GM18498 (cell line): Measurements from ENCODE around the gene STRAP.

Experiments used
- ATAC-seq: cut with Tn5 transposase; IDR thresholded peaks from one replicate; pipeline ENCODE4 v1.9.1; 2021; ENCODE audit warnings: mild to moderate bottlenecking, moderate library complexity; ENCODE audit not compliant: unreplicated experiment

The STRAP gene

DNA sequence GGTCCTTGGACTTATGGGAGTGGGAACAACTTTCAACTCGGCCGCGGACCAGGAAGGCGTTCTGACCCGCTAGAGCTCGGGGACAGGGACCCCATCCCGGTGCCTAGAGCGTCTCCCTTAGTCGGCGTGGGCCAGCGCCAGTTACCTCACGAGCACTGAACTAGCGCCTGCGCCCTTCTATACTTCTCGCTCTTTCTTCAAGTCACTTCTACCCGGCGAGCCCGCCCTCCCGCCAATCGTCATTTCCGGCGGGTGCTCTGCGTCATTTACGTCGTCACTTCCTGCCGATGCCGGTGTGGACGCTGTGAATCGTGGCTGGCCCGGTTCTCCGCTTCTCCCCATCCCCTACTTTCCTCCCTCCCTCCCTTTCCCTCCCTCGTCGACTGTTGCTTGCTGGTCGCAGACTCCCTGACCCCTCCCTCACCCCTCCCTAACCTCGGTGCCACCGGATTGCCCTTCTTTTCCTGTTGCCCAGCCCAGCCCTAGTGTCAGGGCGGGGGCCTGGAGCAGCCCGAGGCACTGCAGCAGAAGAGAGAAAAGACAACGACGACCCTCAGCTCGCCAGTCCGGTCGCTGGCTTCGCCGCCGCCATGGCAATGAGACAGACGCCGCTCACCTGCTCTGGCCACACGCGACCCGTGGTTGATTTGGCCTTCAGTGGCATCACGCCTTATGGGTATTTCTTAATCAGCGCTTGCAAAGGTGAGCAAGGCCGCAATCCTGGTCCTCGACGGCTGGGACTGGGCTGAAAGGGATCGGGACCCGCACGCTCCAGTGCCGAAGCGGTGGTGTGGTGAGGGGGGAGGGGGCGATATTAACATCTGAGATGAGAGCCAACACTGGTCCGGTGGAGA lies at the start of gene STRAP:
TSS of gene STRAP (plus strand) at position 270 of the 854 bp plus-strand sequence. CDS start at position 591, 321 bp downstream.
- ATAC-seq, result peak; percentile 96

DNA sequence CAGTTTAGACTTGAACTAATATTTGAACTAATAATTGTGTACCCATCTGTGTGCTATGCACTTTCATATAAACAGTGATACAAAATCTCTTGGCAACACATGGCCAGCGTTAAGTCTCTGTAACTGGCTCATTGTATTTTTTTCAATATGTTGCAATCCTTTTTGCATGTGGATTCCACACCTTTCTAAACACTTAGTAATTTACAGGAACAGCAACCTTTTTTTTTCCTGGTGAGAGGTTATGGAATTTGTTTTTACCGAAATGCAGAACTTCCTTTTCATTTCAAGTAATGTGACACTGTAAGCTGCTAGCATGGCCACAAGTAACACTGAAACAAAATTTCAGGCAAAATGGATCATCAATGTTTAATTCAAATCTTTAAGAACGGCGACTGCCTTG lies 47.6 kb upstream of the STRAP start:
- no peak for ATAC-seq

GRCh38 chr12:15837141-15837790 lies 44.9 kb upstream of the STRAP start:
- no peak for ATAC-seq

DNA sequence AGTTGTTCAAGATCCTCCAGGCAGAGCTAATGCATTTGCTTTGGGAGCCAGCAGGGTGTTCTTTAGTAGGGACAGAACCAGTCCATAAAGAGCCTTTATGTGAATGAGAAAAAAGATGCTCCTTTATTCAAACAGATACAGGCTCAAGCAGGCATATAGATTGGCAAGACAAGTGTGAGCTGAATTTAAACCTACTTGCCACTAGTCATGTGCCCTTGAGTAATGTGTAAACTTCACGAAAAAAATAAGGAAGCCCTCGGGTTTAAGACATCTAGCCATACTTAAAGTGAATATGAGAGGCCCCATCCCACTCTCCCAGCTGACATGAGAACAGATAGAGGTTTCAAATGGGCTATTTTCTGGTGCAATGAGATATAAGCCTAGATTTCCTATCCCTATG lies 43.1 kb upstream of the STRAP start:
- ATAC-seq, result no peak

- ATAC-seq, result no peak
Observed at GRCh38 chr12:15839682-15840081, 42.5 kb upstream of the STRAP start.

DNA sequence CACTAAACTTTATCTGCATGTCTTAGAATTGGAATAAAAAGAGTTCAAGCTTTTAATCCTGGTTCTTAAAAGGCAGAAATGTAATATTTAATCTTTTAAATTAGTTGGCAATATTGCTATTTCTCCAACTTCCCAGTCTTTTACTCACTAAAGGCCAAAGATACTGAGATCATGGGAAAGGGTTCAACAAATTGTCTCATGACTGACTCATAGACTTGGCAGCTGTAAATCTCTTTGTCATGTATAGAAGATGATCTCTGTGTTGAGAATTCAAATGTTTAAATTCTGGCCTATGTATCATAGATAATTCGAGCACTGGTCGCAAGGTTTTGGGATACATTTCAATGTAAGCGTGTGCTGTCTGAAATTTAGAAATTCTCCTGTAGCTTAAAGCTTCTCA lies 40.1 kb upstream of the STRAP start:
- ATAC-seq, result no peak

DNA sequence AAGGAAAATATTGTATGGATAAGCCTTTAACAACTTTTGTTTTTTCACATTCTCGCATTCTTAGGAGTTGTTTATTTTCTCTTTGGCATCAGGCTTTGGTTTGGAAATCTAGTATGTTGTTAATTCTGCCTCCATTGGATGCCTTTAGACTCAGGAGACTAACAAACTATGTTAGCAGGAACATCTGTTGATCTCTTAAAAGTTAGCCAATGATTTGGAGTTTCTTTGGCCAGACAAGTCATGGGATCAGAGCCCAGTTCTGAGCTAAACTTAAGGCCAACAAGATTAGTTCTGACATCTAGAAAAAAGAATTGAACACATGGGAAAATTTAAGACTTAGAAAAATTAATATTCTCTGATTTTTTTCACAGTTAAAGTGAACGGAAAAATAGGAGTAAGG lies 35.3 kb upstream of the STRAP start:
- no peak for ATAC-seq

GRCh38 chr12:15848606-15849005 lies 33.6 kb upstream of the STRAP start:
- ATAC-seq, result no peak

DNA sequence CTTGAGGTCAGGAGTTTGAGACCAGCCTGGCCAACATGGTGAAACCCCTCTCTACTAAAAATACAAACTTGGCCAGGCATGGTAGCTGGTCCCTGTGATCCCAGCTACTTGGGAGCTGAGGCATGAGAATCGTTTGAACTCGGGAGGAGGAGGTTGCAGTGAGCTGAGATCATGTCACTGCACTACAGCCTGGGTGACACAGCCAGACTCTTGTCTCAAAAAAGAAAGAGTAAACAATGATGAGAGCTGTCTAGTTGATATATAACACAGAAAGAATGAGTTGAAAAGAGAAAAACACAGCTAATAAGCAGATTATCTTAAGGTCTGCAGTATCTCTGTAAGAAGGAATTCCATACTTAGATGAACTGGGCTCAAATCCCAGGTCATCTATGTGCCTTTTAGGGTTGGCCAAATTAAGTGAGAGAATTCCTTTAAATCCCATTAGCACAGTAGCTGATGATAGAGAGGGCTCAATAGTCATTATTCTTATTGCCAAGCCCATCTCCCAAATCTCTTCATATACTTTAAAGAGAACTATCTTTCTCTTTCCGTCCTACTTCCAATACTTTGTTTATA lies 31.1 kb upstream of the STRAP start:
- no peak for ATAC-seq

DNA sequence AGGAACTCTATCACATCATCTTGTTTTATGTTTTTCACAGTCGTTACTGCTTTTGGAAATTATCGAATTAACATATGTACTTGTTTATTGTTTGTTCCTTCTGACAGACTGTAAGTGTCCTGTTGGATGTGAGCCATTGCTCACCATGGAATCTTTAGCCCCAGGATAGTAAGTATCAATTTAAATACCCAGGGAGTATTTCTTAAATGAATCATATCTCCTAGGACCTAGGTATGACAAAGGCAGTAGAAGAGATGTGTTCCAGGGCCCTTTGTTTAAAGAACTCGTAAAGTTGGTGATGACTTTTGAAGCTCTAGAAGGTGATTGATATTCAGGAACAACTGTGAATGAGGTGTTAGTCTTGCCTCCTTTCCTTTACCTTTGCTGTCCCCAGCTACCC lies 30.3 kb upstream of the STRAP start:
- ATAC-seq, result no peak

DNA sequence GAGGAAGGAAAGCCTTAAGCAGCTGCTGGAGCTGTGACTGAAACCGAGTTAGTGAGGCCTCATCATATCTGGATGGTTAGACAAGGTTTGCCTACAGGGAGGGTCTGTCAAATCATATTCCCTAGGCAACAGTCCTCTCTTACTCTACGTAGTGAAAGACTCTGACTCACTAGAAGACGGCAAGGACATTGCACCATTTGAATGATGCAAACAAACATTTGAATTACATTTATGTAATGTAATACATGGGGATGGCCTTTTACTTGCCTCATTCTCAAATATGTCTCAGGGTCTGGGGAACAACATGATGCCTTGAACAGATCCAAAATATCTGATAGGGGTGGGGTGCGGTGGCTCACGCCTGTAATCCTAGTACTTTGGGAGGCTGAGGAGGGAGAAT lies 29.8 kb upstream of the STRAP start:
- no peak for ATAC-seq

DNA sequence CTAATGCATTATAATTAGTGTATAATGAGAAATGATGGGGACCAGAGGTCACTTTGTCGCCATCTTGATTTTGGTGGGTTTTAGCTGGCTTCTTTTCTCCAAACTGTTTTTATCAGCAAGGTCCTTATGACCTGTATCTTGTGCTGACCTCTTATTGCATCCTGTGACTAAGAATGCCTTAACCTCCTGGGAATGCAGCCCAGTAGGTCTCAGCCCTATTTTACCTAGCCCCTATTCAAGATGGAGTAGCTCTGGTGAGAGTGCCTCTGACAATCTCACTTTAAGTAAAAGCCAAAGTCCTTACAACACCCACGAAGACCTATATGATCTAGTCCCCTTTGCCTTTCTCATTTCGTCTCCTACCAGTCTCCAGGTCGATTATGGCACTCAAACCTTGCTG lies 28.3 kb upstream of the STRAP start:
- ATAC-seq, result no peak

GRCh38 chr12:15854916-15855315 lies 27.3 kb upstream of the STRAP start:
- ATAC-seq, result no peak

GRCh38 chr12:15855646-15856045 lies 26.5 kb upstream of the STRAP start:
- ATAC-seq, result no peak

GRCh38 chr12:15856097-15856982 lies 25.8 kb upstream of the STRAP start:
- peak; percentile 65 for ATAC-seq

DNA sequence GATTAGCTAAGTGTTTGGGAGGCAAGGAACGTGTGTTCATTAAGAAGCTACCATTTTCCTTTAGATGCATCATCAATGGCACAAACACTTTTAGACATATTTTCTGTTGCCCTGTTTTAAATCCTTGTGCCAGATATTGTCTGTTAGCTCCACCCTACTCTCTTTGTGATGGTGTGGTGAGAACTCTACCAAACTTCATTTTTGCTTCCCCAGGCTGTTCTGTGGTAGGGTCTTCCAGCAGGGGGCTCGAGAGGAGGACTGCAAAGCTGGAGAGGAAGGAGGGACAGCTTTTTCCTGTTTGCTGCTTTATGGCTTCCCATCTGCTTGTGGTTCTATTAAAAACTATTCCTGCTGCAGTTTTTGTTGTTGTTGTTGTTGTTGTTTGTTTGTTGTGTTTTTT lies 23.8 kb upstream of the STRAP start:
- no peak for ATAC-seq

DNA sequence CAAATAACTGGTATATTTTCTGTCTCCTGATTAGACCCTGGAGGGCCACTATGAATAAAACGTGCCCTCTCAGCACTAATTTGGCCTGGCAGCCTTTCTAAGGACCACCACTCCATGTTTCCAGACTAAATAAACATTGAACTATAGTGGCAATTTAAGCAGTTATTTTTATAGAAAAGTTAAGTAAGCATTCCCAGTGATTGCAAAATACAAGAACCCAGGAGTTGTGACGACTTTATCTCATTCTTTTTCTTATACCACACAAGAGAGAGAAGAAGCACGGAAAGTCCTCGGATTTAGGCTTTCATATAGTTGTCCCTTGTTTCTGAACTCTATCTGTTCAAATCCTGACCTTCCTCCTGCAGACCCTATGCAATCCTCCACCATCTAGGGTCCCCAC lies 23.1 kb upstream of the STRAP start:
- ATAC-seq, result no peak

GRCh38 chr12:15861404-15861803 lies 20.8 kb upstream of the STRAP start:
- ATAC-seq, result no peak

DNA sequence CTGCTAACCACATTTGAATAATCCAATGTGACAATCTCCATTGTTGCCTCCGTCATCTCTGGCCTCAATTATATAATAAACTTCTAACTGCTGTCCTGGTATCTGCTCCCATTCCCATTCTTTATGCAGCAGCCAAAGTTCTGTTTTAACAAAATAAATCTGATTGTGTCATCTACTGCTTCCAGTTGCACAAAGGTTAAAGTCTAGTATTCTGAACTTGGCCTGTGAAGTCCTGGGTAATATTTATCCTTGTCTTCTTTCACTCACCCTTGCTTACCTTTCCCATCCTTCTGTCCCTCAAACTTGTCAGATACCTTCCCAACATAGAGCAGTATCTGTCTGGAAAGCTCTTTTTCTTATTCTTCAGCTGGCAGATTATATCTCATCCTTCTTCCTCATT lies 19.3 kb upstream of the STRAP start:
- ATAC-seq, result no peak

DNA sequence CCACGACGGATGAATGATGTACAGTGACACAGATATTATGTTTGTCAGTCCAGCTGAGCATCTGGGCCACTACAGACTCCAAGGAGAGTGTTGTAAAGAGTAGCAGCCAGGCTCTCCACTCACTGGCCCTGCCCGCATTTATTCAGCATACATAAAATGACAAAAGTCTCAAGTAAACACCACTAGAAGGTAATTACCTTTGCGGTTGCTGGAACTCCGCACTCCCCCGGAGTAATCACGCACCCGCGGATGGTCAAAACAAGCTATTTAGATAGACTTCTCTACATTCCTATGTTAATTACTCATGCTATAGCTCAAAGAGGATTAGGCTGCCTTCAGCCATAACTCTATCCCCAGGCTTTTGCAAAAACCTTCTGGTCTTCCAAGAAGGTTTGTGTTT lies 18.8 kb upstream of the STRAP start:
- no peak for ATAC-seq

GRCh38 chr12:15863984-15864383 lies 18.2 kb upstream of the STRAP start:
- ATAC-seq, result peak; percentile 95
